H1 (cell line): ENCODE data around the gene DSCAM. TPM values are rescaled to one million over a fixed set of nuclear protein-coding genes. Genes with fewer than 3 reads are reported as not detected.

Experiments used
- CTCF ChIA-PET: fragments of 300-600 bp; sonication (Branson Sonifier 250); formaldehyde crosslinking; loops from one replicate; lab custom pipeline; 2021; ENCODE audit not compliant: partially characterized antibody; lab: Charles Lee
- POLR2A ChIA-PET: fragments of 300-600 bp; sonication (Branson Sonifier 250); formaldehyde crosslinking; loops from one replicate; lab custom pipeline; 2021; ENCODE audit warnings: inconsistent platforms; ENCODE audit not compliant: partially characterized antibody; lab: Charles Lee
- DNase-seq, 2 experiments: peaks; one replicate each; pipeline versions ENCODE4 v3.0.0 to v3.0.0-alpha.2; 2010 to 2022; ENCODE audit warnings: low spot score in 2 of 2, low read depth in 1 of 2, mixed read lengths in 1 of 2
- FAIRE-seq: peaks from 2 replicates; lab custom pipeline; 2011; peaks lifted over from hg19 to GRCh38; lab: Jason Lieb, UNC
- H2AFZ ChIP-seq: 2 replicates; pipeline ENCODE4 v1.8.1; 2012; ENCODE audit warnings: low read length, inconsistent platforms
- H2AK5ac ChIP-seq: 2 replicates; pipeline ENCODE4 v1.6.1; 2013; ENCODE audit warnings: low read depth, low read length
- H2BK120ac ChIP-seq: replicated peaks from 2 replicates; pipeline ENCODE3; 2013; ENCODE audit warnings: low read depth, low read length, inconsistent platforms
- H2BK12ac ChIP-seq: 2 replicates; pipeline ENCODE4 v1.6.1; 2013; ENCODE audit warnings: low read depth, low read length
- H2BK15ac ChIP-seq: 2 replicates; pipeline ENCODE4 v1.6.1; 2013; ENCODE audit warnings: low read length
- H2BK20ac ChIP-seq: 2 replicates; pipeline ENCODE4 v1.6.1; 2013; ENCODE audit warnings: low read length
- H2BK5ac ChIP-seq: 2 replicates; pipeline ENCODE4 v1.6.1; 2013; ENCODE audit warnings: low read depth, low read length
- H3K14ac ChIP-seq: 2 replicates; pipeline ENCODE4 v1.6.1; 2013; ENCODE audit warnings: inconsistent platforms; ENCODE audit not compliant: insufficient read length
- H3K18ac ChIP-seq: 2 replicates; pipeline ENCODE4 v1.6.1; 2013; ENCODE audit warnings: low read length; ENCODE audit errors: extremely low read depth
- H3K23ac ChIP-seq: 2 replicates; pipeline ENCODE4 v1.6.1; 2013; ENCODE audit warnings: inconsistent platforms; ENCODE audit not compliant: insufficient read length
- H3K23me2 ChIP-seq: 2 replicates; pipeline ENCODE4 v1.6.1; 2013; ENCODE audit warnings: low read depth, low read length
- H3K27ac ChIP-seq: 2 replicates; pipeline ENCODE4 v1.6.1; 2011; ENCODE audit warnings: low read depth, low read length, inconsistent platforms
- H3K27me3 ChIP-seq, 4 experiments: replicated peaks in 1 of 4; 1 replicate in 1 of 4; 2 replicates in 3 of 4; pipeline versions ENCODE4 v1.6.1 to v1.8.1; 2011 to 2013; ENCODE audit warnings: low read length in 3 of 4, mild to moderate bottlenecking in 3 of 4, inconsistent platforms in 2 of 4, mixed read lengths in 2 of 4, moderate library complexity in 1 of 4; ENCODE audit not compliant: control insufficient read depth in 3 of 4, insufficient read depth in 3 of 4; ENCODE audit errors: extremely low read depth in 1 of 4
- H3K36me3 ChIP-seq, 4 experiments: 2 replicates each; pipeline versions ENCODE4 v1.6.1 to v1.8.1; 2011 to 2013; ENCODE audit warnings: mild to moderate bottlenecking in 4 of 4, low read length in 3 of 4, moderate library complexity in 2 of 4, control low read depth in 1 of 4, inconsistent platforms in 1 of 4; ENCODE audit not compliant: insufficient read depth in 4 of 4, control insufficient read depth in 2 of 4
- H3K4ac ChIP-seq: replicated peaks from 2 replicates; pipeline ENCODE3; 2013; ENCODE audit warnings: low read length, low read depth, mixed read lengths, inconsistent platforms; ENCODE audit not compliant: insufficient read length
- H3K4me1 ChIP-seq, 4 experiments: replicated peaks in 1 of 4; 1 replicate in 1 of 4; 2 replicates in 3 of 4; pipeline versions ENCODE4 v1.6.1 to v1.8.1; 2011 to 2013; ENCODE audit warnings: low read length in 3 of 4, inconsistent platforms in 2 of 4, mixed read lengths in 1 of 4; ENCODE audit not compliant: insufficient read depth in 4 of 4, control insufficient read depth in 3 of 4
- H3K4me2 ChIP-seq, 2 experiments: 2 replicates each; pipeline versions ENCODE4 v1.6.1 to v1.8.1; 2011 to 2013; ENCODE audit warnings: low read depth in 2 of 2, low read length in 2 of 2, control low read depth in 1 of 2, inconsistent platforms in 1 of 2, mild to moderate bottlenecking in 1 of 2; ENCODE audit not compliant: insufficient read depth in 1 of 2
- H3K4me3 ChIP-seq, 4 experiments: fragments of 200-600, 300-600 bp in 1 of 4; sonication (generic), shearing (Covaris generic), sonication (Bioruptor Twin) in 1 of 4; 2 replicates each; pipeline versions ENCODE4 v1.5.1 to v1.8.1; 2011 to 2016; ENCODE audit warnings: low read length in 4 of 4, low read depth in 3 of 4, control low read depth in 2 of 4, inconsistent platforms in 2 of 4, mild to moderate bottlenecking in 2 of 4, mixed read lengths in 1 of 4, moderate library complexity in 1 of 4; ENCODE audit not compliant: insufficient read depth in 2 of 4; ENCODE audit errors: extremely low read depth in 1 of 4
- H3K56ac ChIP-seq: replicated peaks from 2 replicates; pipeline ENCODE3; 2013; ENCODE audit warnings: low read depth, mild to moderate bottlenecking, mixed read lengths, low read length, inconsistent platforms; ENCODE audit not compliant: insufficient read length
- H3K79me1 ChIP-seq: 2 replicates; pipeline ENCODE4 v1.6.1; 2013; ENCODE audit warnings: low read depth, low read length, control low read depth
- H3K79me2 ChIP-seq, 2 experiments: 2 replicates each; pipeline versions ENCODE4 v1.6.1 to v1.8.1; 2012 to 2013; ENCODE audit warnings: low read length in 2 of 2, mild to moderate bottlenecking in 2 of 2, inconsistent platforms in 1 of 2; ENCODE audit not compliant: insufficient read depth in 2 of 2, control insufficient read depth in 1 of 2
- H3K9ac ChIP-seq, 4 experiments: replicated peaks in 1 of 4; 1 replicate in 1 of 4; 2 replicates in 3 of 4; pipeline versions ENCODE4 v1.6.1 to v1.8.1; 2011 to 2013; ENCODE audit warnings: low read depth in 3 of 4, low read length in 3 of 4, control low read depth in 2 of 4, mild to moderate bottlenecking in 2 of 4, moderate library complexity in 2 of 4, inconsistent platforms in 1 of 4; ENCODE audit errors: extremely low read depth in 1 of 4
- H3K9me3 ChIP-seq, 2 experiments: 2 replicates each; pipeline versions ENCODE4 v1.6.1 to v1.8.1; 2012 to 2013; ENCODE audit warnings: mild to moderate bottlenecking in 2 of 2, moderate library complexity in 2 of 2, control low read depth in 1 of 2, inconsistent platforms in 1 of 2, low read depth in 1 of 2, low read length in 1 of 2, mixed read lengths in 1 of 2; ENCODE audit not compliant: insufficient read depth in 2 of 2
- H4K20me1 ChIP-seq, 2 experiments: replicated peaks in 1 of 2; 2 replicates each; pipeline versions ENCODE3 to v1.8.1; 2011 to 2013; ENCODE audit warnings: inconsistent platforms in 2 of 2, low read length in 2 of 2, mild to moderate bottlenecking in 1 of 2; ENCODE audit not compliant: insufficient read depth in 2 of 2, control insufficient read depth in 1 of 2
- H4K5ac ChIP-seq: 2 replicates; pipeline ENCODE4 v1.6.1; 2013; ENCODE audit warnings: low read length, low read depth, mixed read lengths, inconsistent platforms; ENCODE audit not compliant: insufficient read length
- H4K8ac ChIP-seq: 2 replicates; pipeline ENCODE4 v1.8.0; 2013; ENCODE audit warnings: mild to moderate bottlenecking, moderate library complexity, low read length, inconsistent platforms; ENCODE audit not compliant: insufficient read depth; ENCODE audit errors: extremely low read depth
- H4K91ac ChIP-seq: replicated peaks from 2 replicates; pipeline ENCODE3; 2013; ENCODE audit warnings: low read length, mixed read lengths, inconsistent platforms; ENCODE audit not compliant: insufficient read length
- ASH2L ChIP-seq: fragments of 200-600, 300-600 bp; sonication (generic); IDR thresholded peaks from one replicate; pipeline ENCODE4 v1.7.1; 2017; ENCODE audit warnings: low read length
- POU5F1 ChIP-seq: IDR thresholded peaks from 2 replicates; pipeline ENCODE4 v1.6.1; 2011; ENCODE audit warnings: low read depth, mild to moderate bottlenecking, low read length, moderate library complexity
- RAD21 ChIP-seq, 2 experiments: IDR thresholded peaks in 1 of 2; conservative IDR thresholded peaks in 1 of 2; 2 replicates each; pipeline ENCODE4 v1.6.1; 2011; ENCODE audit warnings: low read depth in 2 of 2, low read length in 2 of 2, improper control_type of control experiment in 1 of 2, inconsistent platforms in 1 of 2, mild to moderate bottlenecking in 1 of 2, moderate library complexity in 1 of 2
- SAP30 ChIP-seq: fragments of 300-600 bp; sonication (generic); IDR thresholded peaks from 2 replicates; pipeline ENCODE4 v1.7.1; 2012; ENCODE audit warnings: low read length, moderate library complexity, mild to moderate bottlenecking, inconsistent platforms; ENCODE audit not compliant: insufficient read depth, insufficient replicate concordance
- SP4 ChIP-seq: IDR thresholded peaks from 2 replicates; pipeline ENCODE4 v1.6.1; 2012; ENCODE audit warnings: low read length, inconsistent platforms
- SRF ChIP-seq: IDR thresholded peaks from 2 replicates; pipeline ENCODE4 v1.6.1; 2011; ENCODE audit warnings: mild to moderate bottlenecking, low read depth, low read length, moderate library complexity
- ZNF274 ChIP-seq: IDR thresholded peaks from 2 replicates; pipeline ENCODE4 v1.7.0; 2012; ENCODE audit warnings: low read length, borderline replicate concordance; ENCODE audit errors: extremely low read depth
- WGBS, 2 experiments: shearing (Covaris generic) in 1 of 2; methylation state at CpG; one replicate each; pipeline versions ENCODE4 v1.1.6 to v1.1.7; 2013 to 2015; ENCODE audit warnings: low lambda C conversion rate in 2 of 2, mixed read lengths in 2 of 2, inconsistent platforms in 1 of 2, low coverage in 1 of 2, missing lambda C conversion rate in 1 of 2; ENCODE audit not compliant: insufficient replicate concordance in 2 of 2, insufficient coverage in 1 of 2, insufficient read length in 1 of 2; ENCODE audit errors: extremely low coverage in 1 of 2, missing lambda C conversion rate in 1 of 2; 5-methylcytosine and 5-hydroxymethylcytosine counted together
- polyA plus RNA-seq, 7 experiments: library from polyadenylated mRNA; depleted of rRNA in 3 of 7; stranded (reverse) in 5 of 7; unstranded in 2 of 7; fragments of >200 nt in 5 of 7; fragments of 200-250 nt in 2 of 7; gene quantifications; 1 replicate in 5 of 7; 2 replicates in 1 of 7; 4 replicates in 1 of 7; pipeline versions ENCODE4 v1.2.1 to v1.2.3, GENCODE V29; 2011 to 2013; ENCODE audit warnings: missing spikeins in 2 of 7, mixed read lengths in 2 of 7
- total RNA-seq: library from RNA; stranded (reverse); fragmentation: NEBNext Ultra II Directional; extraction: Animal tissue kit (Norgen Biotek cat#: 25700); gene quantifications from 2 replicates; pipeline ENCODE4 v1.2.1, GENCODE V29; 2021
- TF ChIP-seq, protein P1 (sequence below): IDR thresholded peaks from 2 replicates; pipeline ENCODE4 v1.6.1; 2012; ENCODE audit warnings: inconsistent platforms

The DSCAM gene
- total and polyA plus RNA-seq, 2 of the 8 experiments (the other 6 are each of a cell fraction or from before 2014, with no cell fraction given): 0.02 to 0.15 TPM

DNA sequence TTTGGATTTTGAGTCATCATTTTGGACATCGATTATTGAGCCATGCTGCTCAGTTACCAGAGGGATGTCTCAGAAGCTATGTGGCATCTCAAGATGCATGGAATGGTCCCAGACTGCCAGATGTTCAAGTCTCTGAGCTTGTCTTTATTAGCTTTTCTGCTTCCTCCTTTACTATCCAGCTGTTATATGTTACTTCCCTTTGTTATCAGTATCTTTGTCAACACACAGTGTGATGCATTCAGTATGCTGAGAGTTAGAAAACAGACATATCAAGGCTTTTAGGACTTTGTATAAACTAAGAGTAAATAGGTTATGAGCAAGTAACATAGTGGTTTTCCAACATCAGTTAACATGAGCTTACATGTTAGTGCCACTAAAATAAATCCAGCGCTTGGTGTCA, 474.5 kb downstream of the DSCAM start:
- Histone ChIP-seq H4K20me1 (no peaks in the 10 kb centered on the region), H3K27ac (no peak overlapping the region), H3K18ac (no peak overlapping the region), H2AFZ (no peak overlapping the region), H3K4me2 (no peak overlapping the region), H3K9ac (no peak overlapping the region), H3K4me1 (no peaks in the 10 kb centered on the region), H2BK20ac (no peak overlapping the region), H3K27me3 (no peaks in the 10 kb centered on the region), H3K4me3 (no peak overlapping the region), H2BK15ac (0 out of 2 replicates have a peak overlapping the region, but pooled peaks have one; percentile 20), H4K8ac (no peak overlapping the region), H4K5ac (no peak overlapping the region), H2BK12ac (no peak overlapping the region), H3K36me3 (no peaks in the 10 kb centered on the region), H3K79me1 (no peaks in the 10 kb centered on the region), H3K23me2 (no peaks in the 10 kb centered on the region; the same call in 1 of the 2 replicates), H3K56ac (no peak overlapping the region), H3K79me2 (no peaks in the 10 kb centered on the region), H3K14ac (no peak overlapping the region), H2AK5ac (no peak overlapping the region), H4K91ac (no peak overlapping the region), H2BK5ac (no peak overlapping the region), H3K23ac (no peak overlapping the region), H3K9me3 (no peaks in the 10 kb centered on the region), H2BK120ac (no peak overlapping the region), H3K4ac (no peak overlapping the region)
- FAIRE-seq (no peak), DNase-seq (no peak)
- POLR2A ChIA-PET: no interaction called here
- 90% methylated on average over 2 of the region's 2 CpGs; no CpG with 5 or more reads in 1 of the 2 experiments for WGBS, 2 experiments
- TF ChIP-seq POU5F1 (no peak), SRF (no peak), RAD21 (IDR thresholded peaks at IDR 0.05 in 1 of 2, conservative IDR thresholded peaks at IDR 0.05 in 1 of 2; ENCODE audit: low read depth in 2 of 2, low read length in 2 of 2) (no peak), ASH2L (no peak), SP4 (no peak), SAP30 (no peak), ZNF274 (no peak)
- TF ChIP-seq, protein P1, sequence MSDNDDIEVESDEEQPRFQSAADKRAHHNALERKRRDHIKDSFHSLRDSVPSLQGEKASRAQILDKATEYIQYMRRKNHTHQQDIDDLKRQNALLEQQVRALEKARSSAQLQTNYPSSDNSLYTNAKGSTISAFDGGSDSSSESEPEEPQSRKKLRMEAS: no peak
- CTCF ChIA-PET: interaction anchor here (1.0 kb wide), 1 partner anchor 14 kb away, joined by 4 read pairs; no protein-coding TSS in a partner anchor
